ENCODE data around the gene OR10A3. TPM values are rescaled to one million over a fixed set of nuclear protein-coding genes. Genes with fewer than 3 reads are reported as not detected.

Gene OR10A3
- total and polyA plus RNA-seq, 4 donors, result 0.08 TPM; not detected in 3

- H3K9me3 ChIP-seq (ENCODE audit: control insufficient read depth, insufficient read depth, low read length), result no peaks in the 10 kb centered on the region
- no peaks in the 10 kb centered on the region for H3K36me3 ChIP-seq (ENCODE audit: control insufficient read depth, insufficient read depth, low read length)
- H3K27me3 ChIP-seq (ENCODE audit: control insufficient read depth, insufficient read depth, low read length), result peaks cover 2% of the 10 kb centered on the region
- H3K27ac ChIP-seq (ENCODE audit: low read depth, low read length), result no peak overlapping the region
- no peak overlapping the region for H3K4me3 ChIP-seq (ENCODE audit: low read depth, low read length)
- DNase-seq (ENCODE audit: low read depth in 4 of 6, low spot score in 6 of 6), result no peak
- H3K4me1 ChIP-seq (ENCODE audit: control insufficient read depth, insufficient read depth, low read length), result no peaks in the 10 kb centered on the region
Observed at GRCh38 chr11:7971846-7972245, 30.3 kb upstream of the OR10A3 start.

- DNase-seq (ENCODE audit: low read depth in 4 of 6, low spot score in 6 of 6), result no peak
- Histone ChIP-seq H3K27me3 (ENCODE audit: control insufficient read depth, insufficient read depth, low read length) (peaks cover 2% of the 10 kb centered on the region), H3K4me1 (ENCODE audit: control insufficient read depth, insufficient read depth, low read length) (no peaks in the 10 kb centered on the region), H3K27ac (ENCODE audit: low read depth, low read length) (no peak overlapping the region), H3K4me3 (ENCODE audit: low read depth, low read length) (no peak overlapping the region), H3K36me3 (ENCODE audit: control insufficient read depth, insufficient read depth, low read length) (no peaks in the 10 kb centered on the region), H3K9me3 (ENCODE audit: control insufficient read depth, insufficient read depth, low read length) (no peaks in the 10 kb centered on the region)
- WGBS (ENCODE audit: insufficient coverage), result no CpG with 5 or more reads among the region's 3 CpGs
Observed at GRCh38 chr11:7969756-7970646, 28.5 kb upstream of the OR10A3 start.

- no peaks in the 10 kb centered on the region for H3K36me3 ChIP-seq (ENCODE audit: control insufficient read depth, insufficient read depth, low read length)
- no peak for DNase-seq (ENCODE audit: low read depth in 4 of 6, low spot score in 6 of 6)
- H3K4me3 ChIP-seq (ENCODE audit: low read depth, low read length), result no peak overlapping the region
- no peaks in the 10 kb centered on the region for H3K4me1 ChIP-seq (ENCODE audit: control insufficient read depth, insufficient read depth, low read length)
- no peak overlapping the region for H3K27ac ChIP-seq (ENCODE audit: low read depth, low read length)
- no CpG with 5 or more reads among the region's 2 CpGs for WGBS (ENCODE audit: insufficient coverage)
- H3K9me3 ChIP-seq (ENCODE audit: control insufficient read depth, insufficient read depth, low read length), result no peaks in the 10 kb centered on the region
- H3K27me3 ChIP-seq (ENCODE audit: control insufficient read depth, insufficient read depth, low read length), result peaks cover 2% of the 10 kb centered on the region
Observed at GRCh38 chr11:7968686-7969085, 27.2 kb upstream of the OR10A3 start.

- Histone ChIP-seq H3K4me1 (ENCODE audit: control insufficient read depth, insufficient read depth, low read length) (no peaks in the 10 kb centered on the region), H3K27me3 (ENCODE audit: control insufficient read depth, insufficient read depth, low read length) (peaks cover 2% of the 10 kb centered on the region), H3K4me3 (ENCODE audit: low read depth, low read length) (no peak overlapping the region), H3K36me3 (ENCODE audit: control insufficient read depth, insufficient read depth, low read length) (no peaks in the 10 kb centered on the region), H3K9me3 (ENCODE audit: control insufficient read depth, insufficient read depth, low read length) (no peaks in the 10 kb centered on the region), H3K27ac (ENCODE audit: low read depth, low read length) (no peak overlapping the region)
- DNase-seq (ENCODE audit: low read depth in 4 of 6, low spot score in 6 of 6), result no peak
Observed at GRCh38 chr11:7967826-7968225, 26.3 kb upstream of the OR10A3 start.

- Histone ChIP-seq H3K27ac (ENCODE audit: low read depth, low read length) (no peak overlapping the region), H3K4me1 (ENCODE audit: control insufficient read depth, insufficient read depth, low read length) (no peaks in the 10 kb centered on the region), H3K9me3 (ENCODE audit: control insufficient read depth, insufficient read depth, low read length) (no peaks in the 10 kb centered on the region), H3K36me3 (ENCODE audit: control insufficient read depth, insufficient read depth, low read length) (no peaks in the 10 kb centered on the region), H3K4me3 (ENCODE audit: low read depth, low read length) (no peak overlapping the region), H3K27me3 (ENCODE audit: control insufficient read depth, insufficient read depth, low read length) (peaks cover 2% of the 10 kb centered on the region)
- DNase-seq (ENCODE audit: low read depth in 4 of 6, low spot score in 6 of 6), result no peak
- 58% methylated on average over 1 of the region's 1 CpG for WGBS (ENCODE audit: insufficient coverage)
Observed at GRCh38 chr11:7967097-7967496, 25.6 kb upstream of the OR10A3 start.

- Histone ChIP-seq H3K4me3 (ENCODE audit: low read depth, low read length) (no peak within 1 kb of the TSS), H3K9me3 (ENCODE audit: control insufficient read depth, insufficient read depth, low read length) (no peaks in the 10 kb centered on the region), H3K27me3 (ENCODE audit: control insufficient read depth, insufficient read depth, low read length) (peaks cover 2% of the 10 kb centered on the region), H3K4me1 (ENCODE audit: control insufficient read depth, insufficient read depth, low read length) (no peaks in the 10 kb centered on the region), H3K36me3 (ENCODE audit: control insufficient read depth, insufficient read depth, low read length) (no peaks in the 10 kb centered on the region), H3K27ac (ENCODE audit: low read depth, low read length) (no peak within 1 kb of the TSS)
- no peak for DNase-seq (ENCODE audit: low read depth in 4 of 6, low spot score in 6 of 6)
- no CpG with 5 or more reads among the region's 1 CpG for WGBS (ENCODE audit: insufficient coverage)
Observed at GRCh38 chr11:7965386-7965785, 23.9 kb upstream of the OR10A3 start, which contains the start of gene NLRP10. TSS of gene NLRP10 (minus strand) at chr11:7965447. CDS start at chr11:7963495, 1,952 bp downstream.

GRCh38 chr11:7964873-7965272, 23.4 kb upstream of the OR10A3 start:
- H3K27me3 ChIP-seq (ENCODE audit: control insufficient read depth, insufficient read depth, low read length), result peaks cover 2% of the 10 kb centered on the region
- no peak overlapping the region for H3K4me3 ChIP-seq (ENCODE audit: low read depth, low read length)
- no peaks in the 10 kb centered on the region for H3K9me3 ChIP-seq (ENCODE audit: control insufficient read depth, insufficient read depth, low read length)
- H3K4me1 ChIP-seq (ENCODE audit: control insufficient read depth, insufficient read depth, low read length), result no peaks in the 10 kb centered on the region
- no peak for DNase-seq (ENCODE audit: low read depth in 4 of 6, low spot score in 6 of 6)
- H3K27ac ChIP-seq (ENCODE audit: low read depth, low read length), result no peak overlapping the region
- H3K36me3 ChIP-seq (ENCODE audit: control insufficient read depth, insufficient read depth, low read length), result no peaks in the 10 kb centered on the region

- peak in 1 of 6 donors; percentile 44 for DNase-seq (ENCODE audit: low read depth in 4 of 6, low spot score in 6 of 6)
- Histone ChIP-seq H3K27me3 (ENCODE audit: control insufficient read depth, insufficient read depth, low read length) (peaks cover 2% of the 10 kb centered on the region), H3K36me3 (ENCODE audit: control insufficient read depth, insufficient read depth, low read length) (no peaks in the 10 kb centered on the region), H3K27ac (ENCODE audit: low read depth, low read length) (no peak overlapping the region), H3K4me1 (ENCODE audit: control insufficient read depth, insufficient read depth, low read length) (no peaks in the 10 kb centered on the region), H3K4me3 (ENCODE audit: low read depth, low read length) (no peak overlapping the region), H3K9me3 (ENCODE audit: control insufficient read depth, insufficient read depth, low read length) (no peaks in the 10 kb centered on the region)
- WGBS (ENCODE audit: insufficient coverage), result 66% methylated on average over 3 of the region's 3 CpGs
Observed at GRCh38 chr11:7964261-7964660, 22.8 kb upstream of the OR10A3 start.

GRCh38 chr11:7955191-7955590, 13.7 kb upstream of the OR10A3 start:
- no peak overlapping the region for H3K4me3 ChIP-seq (ENCODE audit: low read depth, low read length)
- no CpG with 5 or more reads among the region's 1 CpG for WGBS (ENCODE audit: insufficient coverage)
- no peaks in the 10 kb centered on the region for H3K9me3 ChIP-seq (ENCODE audit: control insufficient read depth, insufficient read depth, low read length)
- H3K36me3 ChIP-seq (ENCODE audit: control insufficient read depth, insufficient read depth, low read length), result no peaks in the 10 kb centered on the region
- no peaks in the 10 kb centered on the region for H3K4me1 ChIP-seq (ENCODE audit: control insufficient read depth, insufficient read depth, low read length)
- H3K27ac ChIP-seq (ENCODE audit: low read depth, low read length), result no peak overlapping the region
- no peak for DNase-seq (ENCODE audit: low read depth in 4 of 6, low spot score in 6 of 6)
- H3K27me3 ChIP-seq (ENCODE audit: control insufficient read depth, insufficient read depth, low read length), result no peaks in the 10 kb centered on the region

- Histone ChIP-seq H3K27ac (ENCODE audit: low read depth, low read length) (no peak overlapping the region), H3K27me3 (ENCODE audit: control insufficient read depth, insufficient read depth, low read length) (no peaks in the 10 kb centered on the region), H3K4me1 (ENCODE audit: control insufficient read depth, insufficient read depth, low read length) (no peaks in the 10 kb centered on the region), H3K9me3 (ENCODE audit: control insufficient read depth, insufficient read depth, low read length) (no peaks in the 10 kb centered on the region), H3K36me3 (ENCODE audit: control insufficient read depth, insufficient read depth, low read length) (no peaks in the 10 kb centered on the region), H3K4me3 (ENCODE audit: low read depth, low read length) (no peak overlapping the region)
- no CpG with 5 or more reads among the region's 1 CpG for WGBS (ENCODE audit: insufficient coverage)
- no peak for DNase-seq (ENCODE audit: low read depth in 4 of 6, low spot score in 6 of 6)
Observed at GRCh38 chr11:7949934-7950333, 8.4 kb upstream of the OR10A3 start.

All from spinal cord (tissue), 10 donors.